Heart left ventricle (tissue), 13 donors: ENCODE data around the gene COL4A4.

ENCODE experiments used
- POLR2A ChIP-seq, 2 donors: fragments of 450-650 bp; IDR thresholded peaks; one replicate each; pipeline ENCODE4 v1.6.1; 2017; ENCODE audit warnings: antibody characterized with exemption in 2 of 2, mild to moderate bottlenecking in 2 of 2, moderate library complexity in 2 of 2
- TF ChIP-seq, protein P1 (sequence below), 12 donors: fragments of 200-600 bp; sonication (generic) in 4 of 12; IDR thresholded peaks; one replicate each; pipeline versions ENCODE4 v1.5.0 to v1.8.0; 2018 to 2022; ENCODE audit warnings: antibody characterized with exemption in 12 of 12, mild to moderate bottlenecking in 5 of 12
- donor health status: ischemic (EF 13 %, LVEDD 7.1; RV severe dilation, severe dysfunction).
- donor health status: DM: no; HTN: yes; CAD: no.
- donor health status: DM: no; HTN: no; CAD: no.
- donor health status: ischemic (EF 25% LVEDD 6.9; RV normal size, moderate dysfunction).
- donor health status: ischemic (EF 25% LVEDD 5.7; RV mildly dilated, moderate dysfunction).
- donor health status: ischemic (EF 35%, LVEDD 5.7; RV mildly dilated, moderate dysfunction).
- donor health status: nonischemic (EF 11% LVEDD 7.7; RV severe dilation, severe dysfunction).
- donor health status: DM: yes; HTN: yes; CAD: no.
- donor health status: PGD.
- donor health status: ischemic (EF 29% LVEDD 5.4; RV normal size, mild dysfunction).
- donor health status: nonischemic (EF 23%, LVEDD 6.1; RV moderate dilation, normal function).

DNA sequence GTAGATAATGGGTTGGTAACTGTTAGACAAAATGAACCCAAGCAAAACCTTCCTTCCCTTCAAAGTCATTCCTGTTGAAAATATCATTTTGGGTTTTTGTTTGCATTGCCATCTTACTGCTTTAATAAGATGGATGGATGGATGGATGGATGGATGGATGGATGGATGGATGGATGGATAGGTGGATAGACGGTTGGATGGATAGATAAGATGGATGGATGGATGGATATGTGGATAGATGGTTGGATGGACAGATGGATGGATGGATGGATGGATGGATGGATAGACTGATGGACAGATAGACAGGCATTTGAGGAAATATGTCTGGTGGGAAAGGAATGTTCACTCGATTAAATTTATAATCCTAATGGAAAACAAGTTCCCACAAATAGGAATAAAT is 133.2 kb downstream of the COL4A4 start:
- TF ChIP-seq, protein P1, sequence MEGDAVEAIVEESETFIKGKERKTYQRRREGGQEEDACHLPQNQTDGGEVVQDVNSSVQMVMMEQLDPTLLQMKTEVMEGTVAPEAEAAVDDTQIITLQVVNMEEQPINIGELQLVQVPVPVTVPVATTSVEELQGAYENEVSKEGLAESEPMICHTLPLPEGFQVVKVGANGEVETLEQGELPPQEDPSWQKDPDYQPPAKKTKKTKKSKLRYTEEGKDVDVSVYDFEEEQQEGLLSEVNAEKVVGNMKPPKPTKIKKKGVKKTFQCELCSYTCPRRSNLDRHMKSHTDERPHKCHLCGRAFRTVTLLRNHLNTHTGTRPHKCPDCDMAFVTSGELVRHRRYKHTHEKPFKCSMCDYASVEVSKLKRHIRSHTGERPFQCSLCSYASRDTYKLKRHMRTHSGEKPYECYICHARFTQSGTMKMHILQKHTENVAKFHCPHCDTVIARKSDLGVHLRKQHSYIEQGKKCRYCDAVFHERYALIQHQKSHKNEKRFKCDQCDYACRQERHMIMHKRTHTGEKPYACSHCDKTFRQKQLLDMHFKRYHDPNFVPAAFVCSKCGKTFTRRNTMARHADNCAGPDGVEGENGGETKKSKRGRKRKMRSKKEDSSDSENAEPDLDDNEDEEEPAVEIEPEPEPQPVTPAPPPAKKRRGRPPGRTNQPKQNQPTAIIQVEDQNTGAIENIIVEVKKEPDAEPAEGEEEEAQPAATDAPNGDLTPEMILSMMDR (IDR thresholded peaks at IDR 0.05), result no peak
- TF ChIP-seq POLR2A (IDR thresholded peaks at IDR 0.05), result no peak
